Activated T-helper 1 cell treated with anti-CD3 and anti-CD28 coated beads, Interleukin-2, amount 50 U/mL, for 16 hours (primary cell): ENCODE results near the gene UGGT2.
"Not testable (repeated sequence)": the region's sequence is repeated elsewhere in the genome, so short reads cannot be mapped to it uniquely, and the experiment has no call there.

Experiments used
- DNase-seq, 2 donors: peaks; one replicate each; pipeline ENCODE4 v3.0.0-alpha.2; 2020; ENCODE audit warnings: low read depth in 1 of 2, low spot score in 1 of 2

Gene UGGT2

DNA sequence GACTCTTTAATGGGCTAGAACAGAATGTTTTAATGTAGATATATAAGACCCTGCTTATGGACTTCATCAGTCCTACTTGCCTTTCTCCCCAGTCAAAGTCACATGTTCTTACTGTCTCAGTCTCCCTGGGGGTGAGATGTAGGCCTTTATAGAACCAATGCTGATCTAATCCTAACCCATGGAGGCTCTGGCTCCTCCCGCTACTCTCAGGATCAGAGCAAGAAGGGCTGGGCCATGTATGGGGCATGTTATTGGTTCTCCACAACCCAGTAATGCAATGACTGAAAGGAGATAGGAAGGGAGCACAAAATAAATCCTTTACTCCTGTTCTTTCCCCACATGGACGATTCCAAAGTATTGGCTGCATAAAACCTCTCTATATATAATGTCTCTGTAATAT is 82.3 kb downstream of the UGGT2 start:
- DNase-seq: no peak

DNA sequence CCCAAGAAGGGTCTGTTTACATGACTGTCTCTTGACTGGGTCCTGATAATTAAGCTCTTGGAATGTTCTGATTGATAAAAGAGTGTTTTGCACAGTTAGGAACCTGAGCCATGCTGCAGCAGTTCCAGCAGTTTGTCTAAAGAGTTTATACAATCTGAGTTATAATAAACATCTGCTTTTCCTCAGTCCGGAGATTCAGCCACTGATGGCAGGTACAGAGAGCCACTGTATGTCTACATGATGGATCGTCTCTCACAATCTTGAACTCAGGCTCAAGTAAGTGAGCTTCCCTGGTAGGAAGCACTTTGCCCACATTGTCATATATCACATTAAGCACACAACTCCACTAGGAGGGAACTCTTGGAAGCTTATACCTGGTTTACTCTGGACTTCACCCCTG is 84.3 kb downstream of the UGGT2 start:
- no peak for DNase-seq

DNA sequence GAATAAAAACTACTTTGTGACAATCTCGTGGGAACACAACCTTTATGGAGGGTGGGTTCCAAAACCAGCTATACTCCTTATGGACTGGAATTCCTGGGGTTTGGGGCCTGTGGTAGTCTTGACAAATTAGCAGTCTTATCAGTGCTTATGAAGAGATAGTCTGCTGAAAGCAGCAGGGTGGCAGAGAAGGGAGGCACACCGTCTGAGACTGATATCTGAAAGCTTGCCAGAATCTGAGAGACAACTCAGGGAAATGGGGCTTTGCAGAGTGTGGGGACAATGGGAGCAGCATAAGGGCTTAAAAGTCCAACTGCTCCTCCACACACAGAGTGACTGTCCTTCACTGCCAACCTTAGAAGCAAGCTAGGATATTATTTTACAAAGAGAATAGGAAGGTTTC is 95.9 kb downstream of the UGGT2 start:
- DNase-seq: no peak

DNA sequence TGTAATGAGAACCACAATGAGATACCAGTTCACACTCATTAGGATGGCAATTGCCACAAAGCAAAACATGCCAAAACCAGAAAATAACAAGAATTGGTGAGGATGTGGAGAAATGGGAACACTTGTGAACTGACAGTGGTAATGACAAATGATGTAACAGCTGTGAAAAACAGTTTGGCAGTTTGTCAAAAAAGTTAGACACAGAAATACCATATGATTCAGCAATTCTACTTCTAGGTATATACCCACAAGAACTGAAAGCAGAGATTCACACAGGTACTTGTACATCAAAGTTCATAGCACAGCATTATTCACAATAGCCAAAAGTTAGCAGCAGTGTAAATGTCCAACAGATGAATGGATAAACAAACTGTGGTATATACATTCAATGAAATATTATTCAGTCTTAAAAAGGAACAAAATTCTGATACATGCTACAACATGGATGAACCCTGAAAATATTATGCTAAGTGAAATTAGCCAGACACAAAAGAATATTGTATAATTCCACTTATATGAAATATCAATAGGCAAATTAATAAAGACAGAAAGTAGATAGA is 96.5 kb downstream of the UGGT2 start:
- no peak for DNase-seq

DNA sequence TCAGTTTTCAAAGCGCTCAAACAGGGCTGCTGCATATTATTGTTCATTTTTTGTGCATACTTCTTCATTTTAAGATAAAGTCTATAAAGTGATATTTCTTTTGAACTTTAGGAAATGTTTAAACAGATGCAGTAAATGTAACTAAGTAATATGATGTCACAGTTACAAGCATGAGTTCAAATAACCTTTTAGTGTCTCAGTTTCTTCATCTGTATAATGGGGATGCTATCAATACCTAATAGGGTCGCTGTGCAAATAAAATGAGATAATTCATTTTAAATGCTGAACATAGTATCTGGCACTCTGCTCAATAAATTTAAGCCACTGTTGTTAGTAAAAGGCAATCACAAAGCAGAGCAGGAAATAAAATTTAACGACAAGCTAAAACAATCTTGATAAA is 97.5 kb downstream of the UGGT2 start:
- no peak for DNase-seq

DNA sequence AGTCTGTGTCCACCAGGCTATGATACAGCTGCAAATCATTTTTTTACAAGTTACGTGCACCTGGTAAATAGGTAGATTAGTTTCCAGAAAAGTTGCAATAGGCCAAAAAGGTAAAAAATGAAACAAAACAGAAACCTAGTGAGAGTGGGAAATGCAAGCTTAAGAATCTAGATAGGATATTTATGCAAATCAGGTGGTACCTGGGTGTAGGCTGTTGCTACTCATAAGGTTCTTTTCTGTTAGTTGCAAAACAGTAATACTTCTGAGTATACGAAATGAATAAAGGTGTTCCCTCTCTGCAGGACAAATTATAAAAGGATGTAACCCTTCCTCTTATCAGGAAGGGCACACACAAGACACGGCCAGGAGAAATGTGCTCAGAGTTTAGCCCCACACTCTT is 97.9 kb downstream of the UGGT2 start:
- no peak for DNase-seq

DNA sequence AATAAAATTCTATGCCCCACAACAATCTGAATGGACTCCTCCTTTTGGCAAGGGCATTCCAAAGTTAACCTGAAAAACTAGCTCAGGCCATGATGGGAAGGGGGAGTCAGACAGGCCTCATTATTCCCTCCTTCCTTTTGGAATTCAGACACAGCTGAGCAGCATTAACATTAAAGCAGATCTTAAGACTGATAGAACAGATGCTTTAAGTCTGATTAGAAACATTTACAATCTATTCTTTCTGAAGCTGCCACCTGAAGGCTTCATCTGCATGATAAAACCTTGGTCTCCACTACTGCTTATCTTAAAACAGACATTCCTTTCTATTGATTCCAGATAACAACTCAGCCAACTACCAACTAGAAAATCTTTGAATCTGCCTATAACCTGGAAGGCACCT is 98.9 kb downstream of the UGGT2 start:
- no peak for DNase-seq

DNA sequence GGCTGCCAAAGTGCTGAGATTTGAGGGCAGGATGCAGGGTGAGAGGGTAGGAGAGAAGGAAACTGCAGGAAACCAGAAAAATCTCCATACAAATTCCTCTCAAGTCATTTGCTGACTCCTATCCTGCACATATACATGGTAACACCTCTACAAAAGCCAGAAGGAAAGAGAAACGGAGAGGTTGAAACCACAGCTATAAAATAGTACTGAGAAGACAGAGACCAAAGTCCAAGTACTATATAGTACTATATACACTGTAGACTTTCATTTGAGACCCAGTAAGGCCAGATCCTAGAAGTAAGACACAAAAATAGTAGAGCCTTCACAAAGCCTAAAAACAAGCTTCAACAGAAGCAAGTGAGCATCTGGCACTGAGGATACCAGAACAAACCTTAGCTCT is 103.1 kb downstream of the UGGT2 start:
- no peak for DNase-seq

DNA sequence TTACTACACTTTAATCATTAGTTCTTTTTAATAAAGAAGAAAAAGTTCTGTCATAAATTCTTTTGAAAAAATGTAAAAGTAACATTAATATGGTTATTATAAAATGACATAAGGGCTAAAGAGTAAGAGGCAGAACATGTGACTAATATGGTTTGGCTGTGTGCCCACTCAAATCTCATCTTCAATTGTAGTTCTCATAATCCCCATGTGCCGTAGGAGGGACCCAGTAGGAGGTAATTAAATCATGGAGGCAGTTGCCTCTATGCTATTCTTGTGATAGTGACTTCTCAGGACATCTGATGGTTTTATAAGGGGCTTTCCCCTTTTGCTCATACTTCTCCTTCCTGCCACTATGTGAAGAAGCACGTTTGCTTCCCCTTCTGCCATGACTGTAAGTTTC is 104.5 kb downstream of the UGGT2 start:
- no peak for DNase-seq

DNA sequence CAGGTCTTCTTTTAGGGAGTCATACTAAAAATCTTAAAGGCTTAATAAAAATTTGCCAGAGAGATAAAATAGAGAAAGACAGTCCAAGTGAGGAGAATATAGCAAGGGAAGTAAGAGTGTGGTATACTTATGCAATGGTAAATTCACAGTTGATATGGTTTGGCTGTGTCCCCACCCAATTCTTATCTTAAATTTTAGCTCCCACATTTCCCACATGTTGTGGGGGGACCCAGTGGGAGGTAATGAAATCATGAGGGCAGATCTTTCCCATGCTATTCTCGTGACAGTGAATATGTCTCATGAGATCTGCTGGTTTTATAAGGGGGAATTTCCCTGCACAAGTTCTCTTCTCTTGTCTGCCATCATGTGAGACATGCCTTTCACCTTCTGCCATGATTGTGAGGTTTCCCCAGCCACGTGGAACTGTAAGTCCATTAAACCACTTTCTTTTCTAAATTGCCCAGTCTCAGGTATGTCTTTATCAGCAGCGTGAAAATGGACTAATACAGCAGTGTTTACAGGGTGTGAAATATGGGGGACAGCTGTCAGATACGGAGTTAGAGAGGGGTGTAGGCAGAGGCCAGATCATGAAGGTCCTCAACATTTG is 115.4 kb downstream of the UGGT2 start:
- DNase-seq: no peak

DNA sequence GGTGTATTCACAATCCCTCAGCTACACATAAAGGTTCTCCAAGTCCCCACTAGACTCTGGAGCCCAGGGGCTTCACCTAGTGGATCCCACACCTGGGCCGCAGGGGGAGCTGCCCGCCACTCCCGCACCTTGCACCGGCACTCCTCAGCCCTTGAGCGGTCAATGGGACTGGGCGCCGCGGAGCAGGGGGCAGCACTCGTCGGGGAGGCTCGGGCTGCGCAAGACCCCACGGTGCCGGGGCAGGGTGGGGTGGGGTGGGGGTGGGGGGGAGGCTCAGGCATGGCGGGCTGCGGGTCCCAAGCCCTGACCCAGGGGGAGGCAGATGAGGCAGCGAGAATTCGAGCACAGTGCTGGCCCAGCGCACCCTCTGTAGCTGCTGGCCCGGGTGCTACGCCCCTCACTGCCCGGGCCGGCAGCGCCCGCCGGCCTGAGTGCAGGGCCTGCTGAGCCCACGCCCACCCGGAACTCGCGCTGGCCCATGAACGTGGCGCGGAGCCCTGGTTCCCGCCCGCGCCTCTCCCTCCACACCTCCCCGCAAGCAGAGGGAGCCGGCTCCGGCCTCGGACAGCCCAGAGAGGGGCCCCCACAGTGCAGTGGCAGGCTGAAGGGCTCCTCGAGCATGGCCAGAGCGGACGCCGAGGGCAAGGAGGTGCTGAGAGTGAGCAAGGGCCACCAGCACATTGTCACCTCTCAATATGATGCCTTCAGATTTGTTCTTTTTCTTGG is 121.7 kb downstream of the UGGT2 start:
- DNase-seq: no peak

DNA sequence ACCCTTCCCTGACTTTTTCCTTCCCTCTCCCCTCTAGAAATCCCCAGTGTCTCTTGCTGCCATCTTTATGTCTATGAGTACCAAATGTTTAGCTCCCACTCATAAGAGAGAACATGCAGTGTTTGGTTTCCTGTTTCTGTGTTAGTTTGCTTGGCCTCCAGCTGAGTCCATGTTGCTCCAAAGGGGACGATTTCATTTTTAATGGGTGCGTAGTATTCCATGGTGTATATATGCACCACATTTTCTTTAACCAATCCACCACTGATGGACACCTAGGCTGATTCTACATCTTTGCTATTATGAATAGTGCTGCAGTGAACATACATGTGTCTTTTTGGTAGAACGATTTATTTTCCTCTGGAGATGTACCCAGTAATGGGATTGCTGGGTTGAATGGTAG is 123.8 kb downstream of the UGGT2 start:
- no peak for DNase-seq

DNA sequence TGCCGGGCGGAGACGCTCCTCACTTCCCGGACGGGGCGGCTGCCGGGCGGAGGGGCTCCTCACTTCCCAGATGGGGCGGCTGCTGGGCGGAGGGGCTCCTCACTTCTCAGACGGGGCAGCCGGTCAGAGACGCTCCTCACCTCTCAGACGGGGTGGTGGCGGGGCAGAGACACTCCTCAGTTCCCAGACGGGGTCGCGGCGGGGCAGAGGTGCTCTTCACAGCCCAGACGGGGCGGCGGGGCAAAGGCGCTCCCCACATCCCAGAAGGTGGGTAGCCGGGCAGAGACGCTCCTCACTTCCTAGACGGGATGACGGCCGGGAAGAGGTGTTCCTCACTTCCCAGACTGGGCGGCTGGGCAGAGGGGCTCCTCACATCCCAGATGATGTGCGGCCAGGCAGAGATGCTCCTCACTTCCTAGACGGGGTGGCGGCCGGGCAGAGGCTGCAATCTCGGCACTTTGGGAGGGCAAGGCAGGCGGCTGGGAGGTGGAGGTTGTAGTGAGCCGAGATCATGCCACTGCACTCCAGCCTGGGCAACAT is 124.8 kb downstream of the UGGT2 start:
- not testable (repeated sequence) for DNase-seq

DNA sequence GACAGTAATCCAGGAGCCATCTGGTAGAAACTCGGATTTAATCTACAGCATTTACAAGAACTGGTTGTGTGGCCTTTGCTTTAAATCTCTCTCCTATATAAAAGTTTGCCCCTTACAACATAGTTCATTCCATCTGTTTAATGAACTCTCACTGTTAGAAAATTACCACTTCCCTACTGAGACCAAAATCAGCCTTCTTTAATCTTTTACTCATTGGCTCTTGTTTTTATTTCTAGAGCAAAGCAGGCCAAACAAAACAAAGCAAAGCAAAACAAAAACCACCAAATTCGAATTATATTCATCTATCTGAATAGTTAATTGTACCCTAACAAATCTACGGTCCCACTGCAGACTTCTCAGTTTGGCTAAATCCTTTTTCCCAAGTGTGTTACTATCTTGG is 127.0 kb downstream of the UGGT2 start:
- no peak for DNase-seq

DNA sequence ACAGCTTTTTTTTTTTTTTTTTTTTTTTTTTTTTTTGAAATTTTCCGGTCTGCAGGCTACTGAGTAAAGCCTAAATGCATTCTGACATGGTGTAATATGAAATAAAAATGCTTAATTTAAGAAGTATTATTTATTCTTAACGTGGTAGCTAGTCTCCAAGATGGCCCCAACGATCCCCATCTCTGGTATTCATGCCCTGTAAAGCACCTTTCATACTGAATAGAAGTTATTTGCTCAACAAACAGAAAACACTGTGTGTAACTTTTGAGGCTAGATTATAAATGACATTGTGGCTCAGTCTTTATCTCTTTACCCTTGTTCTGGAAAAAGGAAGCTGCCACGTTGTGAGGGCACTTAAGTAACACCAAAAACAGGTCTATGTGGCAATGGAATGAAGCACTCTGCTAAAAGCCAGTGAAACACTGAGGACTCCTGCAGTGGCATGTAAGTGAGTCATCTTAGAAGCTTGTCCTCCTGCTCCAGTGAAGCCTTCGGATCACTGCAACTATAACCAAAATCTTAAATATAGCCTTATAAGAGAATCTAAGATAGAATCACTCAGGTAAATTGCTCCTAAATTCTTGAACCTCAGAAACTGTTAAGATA is 128.7 kb downstream of the UGGT2 start:
- no peak for DNase-seq

DNA sequence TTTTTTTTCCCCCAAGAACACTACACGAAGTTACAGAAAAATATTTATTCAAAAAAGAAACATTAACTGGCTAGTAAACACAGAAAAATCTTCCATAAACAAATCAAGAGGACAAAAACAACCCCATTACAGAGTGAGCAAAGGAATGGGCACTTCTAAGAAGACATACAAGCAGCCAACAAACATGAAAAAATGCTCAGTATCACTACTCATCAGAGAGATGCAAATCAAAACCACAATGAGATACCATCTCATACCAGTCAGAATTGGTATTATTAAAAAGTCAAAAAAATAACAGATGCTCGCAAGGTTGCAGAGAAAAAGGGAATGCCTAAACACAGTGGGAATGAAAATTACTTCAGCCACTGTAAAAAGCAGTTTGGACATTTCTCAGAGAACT is 131.7 kb downstream of the UGGT2 start:
- no peak for DNase-seq

DNA sequence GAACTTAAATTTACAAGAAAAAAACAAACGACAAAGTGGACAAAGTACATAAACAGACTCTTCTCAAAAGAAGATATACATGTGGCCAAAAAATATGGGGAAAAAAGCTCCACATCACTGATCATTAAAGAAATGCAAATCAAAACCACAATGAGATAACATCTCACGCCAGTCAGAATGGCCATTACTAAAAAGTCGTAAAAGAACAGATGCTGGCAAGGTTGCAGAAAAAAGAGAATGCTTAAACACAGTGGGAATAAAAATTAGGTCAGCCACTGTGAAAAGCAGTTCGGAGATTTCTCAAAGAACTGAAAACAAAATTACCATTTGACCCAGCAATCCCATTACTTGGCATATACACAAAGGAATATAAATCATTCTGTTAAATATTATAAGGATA is 132.7 kb downstream of the UGGT2 start:
- DNase-seq: no peak

DNA sequence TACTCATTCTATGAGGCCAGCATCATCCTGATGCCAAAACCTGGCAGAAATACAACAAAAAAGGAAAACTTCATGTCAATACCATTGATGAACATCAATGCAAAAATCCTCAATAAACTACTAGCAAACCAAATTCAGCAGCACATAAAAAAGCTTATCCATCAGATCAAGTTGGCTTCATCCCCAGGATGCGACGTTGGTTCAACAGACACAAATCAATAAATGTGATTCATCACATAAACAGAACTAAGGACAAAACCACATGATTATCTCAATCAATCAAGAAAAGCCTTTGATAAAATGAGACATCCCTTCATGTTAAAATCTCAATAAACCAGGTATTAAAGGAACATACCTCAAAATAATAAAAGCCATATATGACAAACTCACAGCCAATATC is 134.3 kb downstream of the UGGT2 start:
- DNase-seq: no peak

DNA sequence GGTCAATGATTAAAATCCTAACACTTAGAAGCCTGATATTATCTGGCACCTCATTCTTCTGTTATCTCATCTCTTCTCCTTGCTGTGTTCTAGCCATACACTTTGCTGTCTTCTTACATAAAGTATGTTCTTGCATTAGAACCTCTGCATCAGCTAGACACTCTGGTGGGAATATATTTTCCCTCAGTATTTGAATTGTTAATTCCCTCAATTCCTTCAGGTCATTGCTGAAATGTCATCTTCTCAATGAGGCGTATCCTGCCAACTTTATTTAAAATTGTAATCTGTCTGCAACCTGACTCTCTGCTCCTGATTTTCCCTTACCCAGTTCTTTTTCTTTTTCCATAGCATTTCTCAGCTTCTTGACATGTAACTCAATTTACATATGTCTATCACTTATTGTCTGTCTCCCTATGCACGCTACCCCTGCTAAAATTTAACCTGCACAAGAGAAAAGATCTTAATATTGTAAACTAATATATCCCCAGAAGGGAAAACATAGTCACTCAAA is 138.2 kb downstream of the UGGT2 start:
- DNase-seq: no peak

DNA sequence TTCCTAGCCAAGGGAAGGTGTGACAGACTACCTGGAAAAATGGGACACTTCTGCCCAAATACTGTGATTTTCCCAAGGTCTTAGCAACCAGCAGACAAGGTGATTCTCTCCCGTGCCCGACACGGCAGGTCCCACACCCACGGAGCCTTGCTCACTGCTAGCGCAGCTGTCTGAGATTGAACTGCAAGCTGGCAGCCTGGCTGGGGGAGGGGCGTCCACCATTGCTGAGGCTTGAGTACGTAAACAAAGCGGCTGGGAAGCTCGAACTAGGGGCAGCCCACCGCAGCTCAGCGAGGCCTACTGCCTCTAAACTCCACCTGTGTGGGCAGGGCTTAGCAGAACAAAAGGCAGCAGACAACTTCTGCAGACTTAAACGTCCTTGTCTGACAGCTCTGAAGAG is 146.2 kb downstream of the UGGT2 start:
- DNase-seq: no peak

DNA sequence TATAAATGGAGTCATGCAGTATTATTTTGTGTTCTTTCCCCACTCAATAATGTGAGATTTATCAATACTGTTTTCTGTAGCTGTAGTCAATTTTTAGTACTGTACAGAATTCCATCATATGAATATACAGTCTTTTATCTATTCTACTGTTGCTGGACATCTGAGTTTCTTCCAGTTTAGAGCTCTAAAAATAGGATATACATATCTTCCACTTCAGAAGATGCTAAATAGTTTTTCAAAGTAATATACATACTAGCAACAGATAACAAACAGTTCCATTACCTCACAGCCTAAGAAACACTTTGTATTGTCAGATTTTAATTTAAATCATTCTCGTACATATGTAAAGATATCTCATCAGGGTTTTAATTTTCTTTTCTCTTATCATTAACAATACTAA is 149.6 kb downstream of the UGGT2 start:
- DNase-seq: no peak

DNA sequence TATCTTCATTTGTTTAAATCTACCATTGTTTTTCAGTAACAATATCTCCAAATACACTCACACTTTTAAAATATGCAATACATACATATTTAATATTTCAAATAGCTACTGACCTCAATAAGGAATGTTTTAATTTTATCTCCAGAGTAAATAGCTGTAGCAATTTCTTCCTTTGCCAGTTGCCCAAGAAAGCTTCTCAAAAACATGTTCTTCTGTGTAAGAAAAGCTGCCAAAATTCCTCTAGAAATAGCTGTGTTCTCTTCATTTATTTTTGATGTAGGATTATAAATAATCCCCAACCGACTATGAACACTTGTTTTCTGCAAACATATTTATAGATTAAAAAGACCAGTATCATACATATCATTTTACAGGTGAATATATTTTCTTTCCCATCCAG is 150.5 kb downstream of the UGGT2 start:
- DNase-seq: no peak
